GM13977 (cell line): ENCODE measurements around the gene SENP8.

Experiments
- DNase-seq: peaks from one replicate; pipeline ENCODE4 v3.0.0; 2012; ENCODE audit warnings: low spot score
- in situ Hi-C: fragments of 300-500 bp; cut with MboI; formaldehyde crosslinking; loops from one replicate; pipeline ENCODE4 v1.12.0; 2022; ENCODE audit warnings: low sequenced_read_pairs, low pct_unique_long_range_greater_than_20kb, mixed read lengths, inconsistent platforms; ENCODE audit not compliant: unreplicated experiment
- TF ChIP-seq, protein P1 (sequence below): IDR thresholded peaks from 2 replicates; pipeline ENCODE4 v1.5.1; 2012; ENCODE audit warnings: mild to moderate bottlenecking, control low read depth; ENCODE audit not compliant: insufficient read depth; ENCODE audit errors: extremely low read depth, missing control alignments

SENP8 gene

DNA sequence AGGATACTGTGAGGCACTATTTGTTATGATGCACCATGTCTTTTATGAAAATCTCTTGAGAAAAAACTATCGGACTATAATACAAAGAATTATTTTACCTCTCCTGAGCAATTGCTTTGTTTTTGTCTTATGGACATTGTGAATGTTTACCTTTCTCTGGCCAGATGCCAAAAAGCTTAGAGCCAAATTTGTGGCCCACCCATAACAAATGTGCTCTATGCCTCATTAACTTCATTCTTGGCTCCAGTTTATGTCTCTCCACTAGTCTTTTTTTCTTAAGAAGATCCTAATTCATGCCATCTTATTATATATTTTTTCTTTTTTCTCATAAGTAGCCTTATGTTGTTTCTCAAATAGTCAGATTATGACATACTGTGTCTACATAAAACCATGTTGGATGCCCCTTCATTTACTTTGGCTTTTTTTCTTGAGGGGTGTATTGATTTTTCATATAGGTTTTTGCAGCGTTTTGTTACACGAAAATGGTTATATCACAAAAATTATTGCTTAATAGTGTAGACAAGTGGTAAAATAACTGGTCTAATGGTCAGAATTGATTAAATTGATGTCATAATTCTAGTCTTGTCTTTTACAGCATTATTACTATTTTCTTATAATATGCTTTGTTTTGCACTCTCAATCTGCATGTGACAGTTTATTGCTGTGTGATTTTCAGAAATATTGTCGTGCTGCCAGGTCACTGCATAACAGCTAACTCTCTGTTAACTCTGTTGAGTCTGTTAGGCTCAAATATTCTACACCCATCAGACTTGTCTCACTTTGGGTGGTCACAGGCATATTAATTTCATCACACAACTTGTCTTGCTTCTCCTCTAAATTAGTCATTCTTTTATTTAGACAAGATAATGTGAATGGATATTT, 18.2 kb downstream of the SENP8 start:
- DNase-seq: no peak
- TF ChIP-seq, protein P1, sequence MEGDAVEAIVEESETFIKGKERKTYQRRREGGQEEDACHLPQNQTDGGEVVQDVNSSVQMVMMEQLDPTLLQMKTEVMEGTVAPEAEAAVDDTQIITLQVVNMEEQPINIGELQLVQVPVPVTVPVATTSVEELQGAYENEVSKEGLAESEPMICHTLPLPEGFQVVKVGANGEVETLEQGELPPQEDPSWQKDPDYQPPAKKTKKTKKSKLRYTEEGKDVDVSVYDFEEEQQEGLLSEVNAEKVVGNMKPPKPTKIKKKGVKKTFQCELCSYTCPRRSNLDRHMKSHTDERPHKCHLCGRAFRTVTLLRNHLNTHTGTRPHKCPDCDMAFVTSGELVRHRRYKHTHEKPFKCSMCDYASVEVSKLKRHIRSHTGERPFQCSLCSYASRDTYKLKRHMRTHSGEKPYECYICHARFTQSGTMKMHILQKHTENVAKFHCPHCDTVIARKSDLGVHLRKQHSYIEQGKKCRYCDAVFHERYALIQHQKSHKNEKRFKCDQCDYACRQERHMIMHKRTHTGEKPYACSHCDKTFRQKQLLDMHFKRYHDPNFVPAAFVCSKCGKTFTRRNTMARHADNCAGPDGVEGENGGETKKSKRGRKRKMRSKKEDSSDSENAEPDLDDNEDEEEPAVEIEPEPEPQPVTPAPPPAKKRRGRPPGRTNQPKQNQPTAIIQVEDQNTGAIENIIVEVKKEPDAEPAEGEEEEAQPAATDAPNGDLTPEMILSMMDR: no peak
- in situ Hi-C loops: no loop called here

DNA sequence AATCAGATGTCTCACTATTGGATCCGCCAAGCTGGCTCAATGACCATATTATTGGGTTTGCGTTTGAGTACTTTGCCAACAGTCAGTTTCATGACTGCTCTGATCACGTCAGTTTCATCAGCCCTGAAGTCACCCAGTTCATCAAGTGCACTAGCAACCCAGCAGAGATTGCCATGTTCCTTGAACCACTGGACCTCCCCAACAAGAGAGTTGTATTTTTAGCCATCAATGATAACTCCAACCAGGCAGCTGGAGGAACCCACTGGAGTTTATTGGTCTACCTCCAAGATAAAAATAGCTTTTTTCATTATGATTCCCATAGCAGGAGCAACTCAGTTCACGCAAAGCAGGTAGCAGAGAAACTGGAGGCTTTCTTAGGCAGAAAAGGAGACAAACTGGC, 21.5 kb downstream of the SENP8 start:
- TF ChIP-seq, protein P1: no peak
- in situ Hi-C loops: loop anchor here (10.0 kb wide), 1 partner anchor 335 kb away; no protein-coding TSS in a partner anchor
- no peak for DNase-seq

DNA sequence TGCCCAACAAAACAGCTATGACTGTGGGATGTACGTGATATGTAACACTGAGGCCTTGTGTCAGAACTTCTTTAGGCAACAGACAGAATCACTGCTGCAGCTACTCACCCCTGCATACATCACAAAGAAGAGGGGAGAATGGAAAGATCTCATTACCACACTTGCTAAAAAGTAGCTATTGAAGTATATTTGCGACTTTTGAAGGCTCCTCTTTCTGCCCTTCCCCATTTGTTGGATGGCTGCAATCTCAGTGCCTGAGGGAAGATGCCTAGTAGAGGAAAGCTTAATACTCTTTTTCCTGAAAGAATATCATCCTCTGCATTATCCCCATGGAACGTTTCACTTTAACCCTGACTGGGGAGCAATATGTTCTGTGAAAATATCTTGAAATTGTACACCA, 21.9 kb downstream of the SENP8 start:
- in situ Hi-C loops: loop anchor here (10.0 kb wide), 1 partner anchor 335 kb away; no protein-coding TSS in a partner anchor
- TF ChIP-seq, protein P1: no peak
- no peak for DNase-seq

DNA sequence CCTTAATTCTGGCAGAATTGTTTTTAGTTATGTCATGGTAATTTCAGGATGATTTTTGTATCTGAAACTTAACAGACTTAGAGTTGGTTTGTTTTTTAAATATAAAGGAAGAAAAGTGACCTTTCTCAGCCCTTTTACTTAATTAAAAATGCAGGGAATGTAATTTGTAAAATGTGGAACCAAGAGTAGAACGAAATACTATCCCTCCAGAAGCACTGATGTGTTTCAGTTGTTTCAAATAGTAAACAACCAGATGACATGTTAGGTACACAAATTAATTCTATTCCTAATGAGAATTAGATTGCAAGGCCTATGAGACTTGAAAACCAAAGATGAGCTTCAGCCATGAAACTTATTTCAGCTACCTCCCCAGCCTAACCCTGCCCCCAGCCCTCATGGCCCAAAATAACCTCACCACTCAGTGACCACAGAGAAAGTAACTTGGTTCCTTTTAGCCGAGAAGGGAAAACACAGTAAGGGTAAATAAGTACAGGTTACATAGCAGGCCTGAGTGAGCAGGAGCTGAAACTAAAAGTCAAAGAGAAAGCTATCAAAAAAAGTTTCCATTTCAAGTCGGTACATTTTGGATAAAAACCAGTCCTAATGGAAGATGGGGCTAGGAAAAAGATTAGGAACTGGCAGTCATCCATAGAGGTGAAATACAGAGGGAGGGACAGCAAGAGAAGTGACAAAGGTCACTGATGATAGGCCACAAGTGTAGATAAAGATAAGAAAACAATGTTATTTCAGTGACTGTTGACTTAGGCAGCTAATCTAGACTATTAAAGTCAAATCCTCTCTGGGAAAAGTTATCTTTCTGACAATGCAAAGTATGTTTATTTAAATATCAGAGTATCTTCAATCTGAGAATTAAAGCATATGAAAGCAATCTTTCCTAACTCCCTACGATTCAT, 23.2 kb downstream of the SENP8 start:
- in situ Hi-C loops: loop anchor here (10.0 kb wide), 1 partner anchor 337 kb away; no protein-coding TSS in a partner anchor
- peak; percentile 83 for DNase-seq
- TF ChIP-seq, protein P1: no peak

DNA sequence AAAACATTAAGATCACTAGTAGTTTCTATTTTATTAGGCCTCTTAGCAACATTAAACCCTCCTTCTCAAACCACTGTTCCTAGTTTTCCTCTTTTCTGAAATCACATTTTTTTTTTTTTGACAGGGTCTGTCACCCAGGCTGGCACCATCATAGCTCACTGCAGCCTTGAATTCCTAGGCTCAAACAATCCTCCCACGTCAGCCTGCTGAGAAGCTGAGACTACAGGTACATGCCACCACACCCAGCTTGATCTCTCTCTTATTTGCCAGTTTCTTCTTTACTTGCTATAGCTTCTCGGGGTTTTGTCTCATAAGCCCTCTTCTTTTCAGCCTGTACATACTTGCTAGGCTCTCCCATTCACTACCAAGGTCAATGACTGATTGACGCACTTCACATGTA, 28.0 kb downstream of the SENP8 start:
- no peak for DNase-seq
- TF ChIP-seq, protein P1: no peak
- in situ Hi-C loops: loop anchor here (10.0 kb wide), 1 partner anchor 341 kb away; no protein-coding TSS in a partner anchor

DNA sequence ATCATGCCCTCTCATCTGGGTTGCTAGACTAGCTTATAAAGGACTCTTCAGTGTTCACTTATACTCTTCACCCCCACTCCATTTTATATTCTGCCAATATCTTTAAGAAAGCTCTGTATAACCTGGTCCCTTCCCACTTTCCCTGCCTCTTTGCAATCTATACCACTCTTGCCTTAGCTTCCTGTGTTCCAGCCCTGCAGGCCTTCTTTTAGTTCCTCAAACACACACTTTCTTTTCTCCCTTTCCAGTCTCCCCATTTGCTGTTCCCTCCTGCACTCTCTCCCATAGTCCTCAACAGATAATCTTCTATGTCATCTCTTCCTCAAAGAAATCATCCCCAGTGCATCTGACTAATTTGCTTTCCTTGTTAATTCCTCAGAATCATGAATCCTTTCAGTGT, 28.7 kb downstream of the SENP8 start:
- TF ChIP-seq, protein P1: no peak
- DNase-seq: no peak
- in situ Hi-C loops: loop anchor here (10.0 kb wide), 1 partner anchor 342 kb away; no protein-coding TSS in a partner anchor
